ENCODE measurements around the gene ARHGDIA.
A peak's percentile ranks its signal among the peaks of the same experiment; 100 is the strongest.

- TF ChIP-seq POLR2A (IDR thresholded peaks at IDR 0.05; ENCODE audit: extremely low read depth, insufficient read length) (peak; percentile 38), CTCF (IDR thresholded peaks at IDR 0.05; ENCODE audit: low read depth, low read length) (no peak), MYC (IDR thresholded peaks at IDR 0.05; ENCODE audit: low read depth, low read length) (no peak), MAX (IDR thresholded peaks at IDR 0.05; ENCODE audit: low read depth, low read length) (no peak)
Measured at GRCh38 chr17:81867170-81867990, 3.8 kb downstream of the ARHGDIA start.

Data from NB4 (cell line).